ENCODE data around the gene KREMEN1. TPM values are rescaled to one million over a fixed set of nuclear protein-coding genes. Genes with fewer than 3 reads are reported as not detected.

Gene KREMEN1
- total and polyA plus RNA-seq, 2 experiments from 2014 or later, result 7.5 to 10.5 TPM

DNA sequence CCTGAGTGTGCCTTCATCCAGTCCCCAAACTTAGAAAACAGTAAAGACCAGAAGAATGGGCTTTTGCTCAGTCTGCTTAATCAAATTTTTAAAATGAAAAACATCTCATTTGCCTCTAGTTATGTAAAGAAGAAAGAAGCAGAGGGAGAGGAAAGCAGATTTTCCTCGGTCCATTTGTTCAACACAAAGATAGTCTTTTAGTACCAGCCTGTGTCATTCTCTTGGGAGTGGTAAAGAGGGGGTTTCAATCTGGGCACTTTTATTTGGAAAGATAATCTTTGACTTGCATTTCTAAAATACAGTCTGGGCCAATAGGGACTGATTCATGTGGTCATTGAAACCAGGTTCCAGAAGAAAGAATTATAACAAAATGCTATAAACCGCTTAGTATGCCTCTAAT, 29.5 kb downstream of the KREMEN1 start:
- no peak overlapping the region for H3K4me3 ChIP-seq
- H3K79me2 ChIP-seq, result no peaks in the 10 kb centered on the region
- no peaks in the 10 kb centered on the region for H3K36me3 ChIP-seq (replicated peaks; ENCODE audit: insufficient read depth, low read depth)
- H3K9me3 ChIP-seq (ENCODE audit: low read depth), result no peaks in the 10 kb centered on the region
- WGBS (ENCODE audit: low lambda C conversion rate, missing lambda C conversion rate), result 94% methylated on average over 2 of the region's 2 CpGs
- H3K27ac ChIP-seq, result no peak overlapping the region
- H3K9me2 ChIP-seq (replicated peaks; ENCODE audit: insufficient read depth), result no peaks in the 10 kb centered on the region
- no peaks in the 10 kb centered on the region for H4K20me1 ChIP-seq (ENCODE audit: insufficient read depth, poor library complexity, severe bottlenecking)
- no peak overlapping the region for H2AFZ ChIP-seq
- TF ChIP-seq EZH2phosphoT487 (IDR thresholded peaks at IDR 0.05; ENCODE audit: low read depth, severe bottlenecking, unreplicated experiment) (no peak), EZH2 (IDR thresholded peaks at IDR 0.05; ENCODE audit: borderline replicate concordance) (no peak)
- TF ChIP-seq, protein P1, sequence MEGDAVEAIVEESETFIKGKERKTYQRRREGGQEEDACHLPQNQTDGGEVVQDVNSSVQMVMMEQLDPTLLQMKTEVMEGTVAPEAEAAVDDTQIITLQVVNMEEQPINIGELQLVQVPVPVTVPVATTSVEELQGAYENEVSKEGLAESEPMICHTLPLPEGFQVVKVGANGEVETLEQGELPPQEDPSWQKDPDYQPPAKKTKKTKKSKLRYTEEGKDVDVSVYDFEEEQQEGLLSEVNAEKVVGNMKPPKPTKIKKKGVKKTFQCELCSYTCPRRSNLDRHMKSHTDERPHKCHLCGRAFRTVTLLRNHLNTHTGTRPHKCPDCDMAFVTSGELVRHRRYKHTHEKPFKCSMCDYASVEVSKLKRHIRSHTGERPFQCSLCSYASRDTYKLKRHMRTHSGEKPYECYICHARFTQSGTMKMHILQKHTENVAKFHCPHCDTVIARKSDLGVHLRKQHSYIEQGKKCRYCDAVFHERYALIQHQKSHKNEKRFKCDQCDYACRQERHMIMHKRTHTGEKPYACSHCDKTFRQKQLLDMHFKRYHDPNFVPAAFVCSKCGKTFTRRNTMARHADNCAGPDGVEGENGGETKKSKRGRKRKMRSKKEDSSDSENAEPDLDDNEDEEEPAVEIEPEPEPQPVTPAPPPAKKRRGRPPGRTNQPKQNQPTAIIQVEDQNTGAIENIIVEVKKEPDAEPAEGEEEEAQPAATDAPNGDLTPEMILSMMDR (IDR thresholded peaks at IDR 0.05; ENCODE audit: poor library complexity), result no peak
- peaks cover 2% of the 10 kb centered on the region for H3K4me1 ChIP-seq (ENCODE audit: insufficient read depth)
- no peak overlapping the region for H3K4me2 ChIP-seq
- DNase-seq (ENCODE audit: low spot score), result no peak
- no peaks in the 10 kb centered on the region for H3K27me3 ChIP-seq

DNA sequence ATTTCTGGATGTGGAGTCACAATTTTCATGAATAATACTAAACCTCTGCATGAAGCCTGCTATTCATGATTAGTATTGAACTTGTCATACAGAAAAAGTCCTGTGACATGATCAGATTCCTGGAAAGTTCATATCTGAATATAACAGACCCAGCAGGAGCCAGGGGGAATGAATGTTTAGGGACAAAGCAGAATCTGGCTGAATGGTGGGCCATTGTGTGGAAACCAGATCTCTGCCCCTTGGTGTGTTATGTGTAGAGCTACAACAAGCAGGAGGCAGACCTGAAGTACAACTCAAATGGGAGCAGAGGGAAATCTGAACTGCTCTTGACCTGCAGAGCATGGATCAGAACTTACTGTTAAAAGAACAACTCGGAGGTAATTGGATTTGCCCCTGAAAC, 30.3 kb downstream of the KREMEN1 start:
- DNase-seq (ENCODE audit: low spot score), result no peak

DNA sequence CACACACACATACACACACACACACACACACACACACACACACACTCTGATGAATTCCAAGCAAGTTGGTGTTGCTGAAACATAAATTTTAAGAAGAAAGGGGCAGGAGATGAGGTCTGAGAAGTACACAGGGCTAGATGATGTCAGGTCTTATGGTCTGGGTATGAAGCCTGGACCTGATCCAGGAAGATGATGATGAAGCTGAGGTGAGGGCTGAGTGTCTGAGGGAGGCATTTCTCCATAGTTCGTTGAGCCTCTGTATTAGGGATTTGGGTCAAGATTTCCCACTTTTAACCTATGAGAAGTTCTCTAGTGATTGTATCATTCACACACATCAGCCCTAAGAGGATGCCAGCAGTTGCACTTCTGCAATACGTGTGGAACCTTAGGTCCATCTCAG, 32.6 kb downstream of the KREMEN1 start:
- no peak overlapping the region for H3K4me3 ChIP-seq
- no peaks in the 10 kb centered on the region for H3K9me3 ChIP-seq (ENCODE audit: low read depth)
- H3K36me3 ChIP-seq (replicated peaks; ENCODE audit: insufficient read depth, low read depth), result no peaks in the 10 kb centered on the region
- 73% methylated on average over 2 of the region's 2 CpGs for WGBS (ENCODE audit: low lambda C conversion rate, missing lambda C conversion rate)
- H3K9me2 ChIP-seq (replicated peaks; ENCODE audit: insufficient read depth), result no peaks in the 10 kb centered on the region
- H4K20me1 ChIP-seq (ENCODE audit: insufficient read depth, poor library complexity, severe bottlenecking), result no peaks in the 10 kb centered on the region
- H3K27me3 ChIP-seq, result no peaks in the 10 kb centered on the region
- H3K4me2 ChIP-seq, result no peak overlapping the region
- TF ChIP-seq EZH2phosphoT487 (IDR thresholded peaks at IDR 0.05; ENCODE audit: low read depth, severe bottlenecking, unreplicated experiment) (no peak), EZH2 (IDR thresholded peaks at IDR 0.05; ENCODE audit: borderline replicate concordance) (no peak)
- TF ChIP-seq, protein P1 (IDR thresholded peaks at IDR 0.05; ENCODE audit: poor library complexity), result no peak
- no peaks in the 10 kb centered on the region for H3K79me2 ChIP-seq
- peaks cover 13% of the 10 kb centered on the region for H3K4me1 ChIP-seq (ENCODE audit: insufficient read depth)
- no peak for DNase-seq (ENCODE audit: low spot score)
- no peak overlapping the region for H2AFZ ChIP-seq
- H3K27ac ChIP-seq, result no peak overlapping the region

More for the DNA sequence above, 30.3 kb downstream of the KREMEN1 start:
- Histone ChIP-seq H4K20me1 (ENCODE audit: insufficient read depth, poor library complexity, severe bottlenecking) (no peaks in the 10 kb centered on the region), H2AFZ (no peak overlapping the region), H3K27ac (no peak overlapping the region), H3K79me2 (no peaks in the 10 kb centered on the region), H3K9me2 (replicated peaks; ENCODE audit: insufficient read depth) (no peaks in the 10 kb centered on the region), H3K4me3 (no peak overlapping the region), H3K4me2 (no peak overlapping the region), H3K36me3 (replicated peaks; ENCODE audit: insufficient read depth, low read depth) (no peaks in the 10 kb centered on the region), H3K9me3 (ENCODE audit: low read depth) (no peaks in the 10 kb centered on the region), H3K4me1 (ENCODE audit: insufficient read depth) (no peaks in the 10 kb centered on the region), H3K27me3 (no peaks in the 10 kb centered on the region)
- WGBS (ENCODE audit: low lambda C conversion rate, missing lambda C conversion rate), result 48% methylated on average over 1 of the region's 1 CpG
- no peak for TF ChIP-seq EZH2phosphoT487 (IDR thresholded peaks at IDR 0.05; ENCODE audit: low read depth, severe bottlenecking, unreplicated experiment)

DNA sequence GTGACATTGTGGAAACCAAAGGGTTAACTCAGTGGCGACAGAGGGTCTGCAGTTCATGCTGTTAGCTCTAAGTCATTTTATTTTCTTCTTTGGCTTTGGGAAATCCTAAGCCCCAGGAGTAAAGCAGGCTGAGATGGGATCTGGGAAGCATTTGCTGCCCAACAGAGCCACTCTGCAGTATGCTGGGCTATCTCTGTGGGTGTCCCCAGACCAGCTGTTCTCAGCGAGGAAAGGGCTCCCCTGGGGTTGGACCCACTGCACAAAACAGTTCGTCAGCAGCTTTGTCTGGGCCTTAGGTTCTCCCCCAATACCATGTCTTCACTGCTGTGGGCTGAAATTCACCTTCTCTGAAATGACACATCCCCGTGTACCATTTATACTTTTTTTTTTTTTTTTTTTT, 34.0 kb downstream of the KREMEN1 start:
- Histone ChIP-seq H3K79me2 (no peaks in the 10 kb centered on the region), H2AFZ (no peak overlapping the region), H3K27ac (no peak overlapping the region), H3K9me3 (ENCODE audit: low read depth) (no peaks in the 10 kb centered on the region), H3K36me3 (replicated peaks; ENCODE audit: insufficient read depth, low read depth) (no peaks in the 10 kb centered on the region), H4K20me1 (ENCODE audit: insufficient read depth, poor library complexity, severe bottlenecking) (no peaks in the 10 kb centered on the region), H3K27me3 (no peaks in the 10 kb centered on the region), H3K9me2 (replicated peaks; ENCODE audit: insufficient read depth) (no peaks in the 10 kb centered on the region), H3K4me3 (no peak overlapping the region), H3K4me2 (no peak overlapping the region), H3K4me1 (ENCODE audit: insufficient read depth) (peaks cover 14% of the 10 kb centered on the region)
- TF ChIP-seq EZH2phosphoT487 (IDR thresholded peaks at IDR 0.05; ENCODE audit: low read depth, severe bottlenecking, unreplicated experiment) (no peak), EZH2 (IDR thresholded peaks at IDR 0.05; ENCODE audit: borderline replicate concordance) (no peak)
- TF ChIP-seq, protein P1 (IDR thresholded peaks at IDR 0.05; ENCODE audit: poor library complexity), result no peak
- no peak for DNase-seq (ENCODE audit: low spot score)
- 34% methylated on average over 4 of the region's 4 CpGs for WGBS (ENCODE audit: low lambda C conversion rate, missing lambda C conversion rate)
